ENCODE data around the gene ADRA2C. TPM values are rescaled to one million over a fixed set of nuclear protein-coding genes. Genes with fewer than 3 reads are reported as not detected.

ADRA2C gene
- total and polyA plus RNA-seq, 12 donors: 1.1 to 34.0 (median 5.3) TPM

DNA sequence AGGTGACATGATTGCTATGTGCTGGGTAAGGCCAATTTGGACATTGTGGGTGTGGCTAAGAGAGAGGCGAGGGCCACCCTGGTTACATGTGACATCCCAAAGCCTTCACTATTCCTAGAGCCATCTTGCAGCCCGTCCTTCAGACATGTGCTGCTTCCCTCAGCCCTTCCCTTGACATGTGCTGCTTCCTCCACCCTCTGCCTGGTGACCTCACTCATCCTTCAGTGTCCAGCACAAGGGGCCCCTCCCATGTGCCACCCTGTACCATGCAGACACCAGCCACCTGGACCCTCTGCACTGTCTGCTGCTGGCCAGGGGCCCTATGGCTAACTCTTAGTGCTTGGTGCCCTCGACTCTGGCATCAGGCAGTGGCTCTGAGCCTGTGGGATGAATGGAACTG lies 27.4 kb downstream of the ADRA2C start:
- Histone ChIP-seq H3K27me3 (no peaks in the 10 kb centered on the region), H3K4me3 (no peak overlapping the region), H3K4me1 (replicated peaks in 1 of 2) (no peaks in the 10 kb centered on the region), H3K9me3 (replicated peaks in 1 of 3) (peaks cover 0 to 6% (median 0%) of the 10 kb centered on the region in 3 donors), H3K36me3 (replicated peaks in 1 of 2) (no peaks in the 10 kb centered on the region), H3K27ac (no peak overlapping the region)
- no peak for DNase-seq
- TF ChIP-seq CTCF (IDR thresholded peaks at IDR 0.05) (no peak), POLR2A (IDR thresholded peaks at IDR 0.05) (no peak)
- 52 to 58% (median 56%) methylated on average over 3 of the region's 3 CpGs for WGBS, 4 donors
- intact Hi-C loops (cut with DNase I): no loop called here

DNA sequence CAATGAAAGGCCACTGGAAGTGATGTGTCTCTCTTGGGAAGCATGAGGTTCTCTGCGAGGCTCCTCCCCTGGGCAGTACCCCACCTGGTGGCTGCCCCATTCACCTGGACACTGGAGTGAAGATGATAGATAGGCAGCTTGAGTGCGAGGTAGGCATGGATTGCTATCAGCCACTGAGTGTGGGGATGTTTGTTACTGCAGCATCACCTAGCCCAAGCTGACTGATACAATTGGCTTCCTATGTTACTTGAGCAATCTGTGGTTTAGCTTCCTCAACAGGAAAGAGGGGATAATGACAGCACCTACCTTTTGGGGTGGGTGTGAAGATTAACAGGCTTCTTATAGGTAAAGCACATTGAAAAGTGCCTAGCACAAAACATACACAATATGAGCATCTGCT lies 30.8 kb downstream of the ADRA2C start:
- no peak for DNase-seq
- Histone ChIP-seq H3K36me3 (replicated peaks in 1 of 2) (no peaks in the 10 kb centered on the region), H3K4me1 (replicated peaks in 1 of 2) (no peaks in the 10 kb centered on the region), H3K27ac (no peak overlapping the region), H3K4me3 (no peak overlapping the region), H3K27me3 (no peaks in the 10 kb centered on the region), H3K9me3 (replicated peaks in 1 of 3) (peaks cover 0 to 6% (median 0%) of the 10 kb centered on the region in 3 donors)
- TF ChIP-seq POLR2A (IDR thresholded peaks at IDR 0.05) (no peak), CTCF (IDR thresholded peaks at IDR 0.05) (no peak)
- WGBS, 4 donors: 83 to 95% (median 88%) methylated on average over 2 of the region's 2 CpGs
- intact Hi-C loops (cut with DNase I): no loop called here

GRCh38 chr4:3797831-3798790 lies 31.9 kb downstream of the ADRA2C start:
- Histone ChIP-seq H3K9me3 (replicated peaks in 1 of 3) (peaks cover 0 to 6% (median 0%) of the 10 kb centered on the region in 3 donors), H3K4me1 (replicated peaks in 1 of 2) (no peaks in the 10 kb centered on the region), H3K27me3 (no peaks in the 10 kb centered on the region), H3K36me3 (replicated peaks in 1 of 2) (no peaks in the 10 kb centered on the region), H3K27ac (no peak overlapping the region), H3K4me3 (no peak overlapping the region)
- 75 to 85% (median 82%) methylated on average over 25 to 28 of the region's 28 CpGs for WGBS, 4 donors
- DNase-seq: no peak
- TF ChIP-seq CTCF (IDR thresholded peaks at IDR 0.05) (no peak), POLR2A (IDR thresholded peaks at IDR 0.05) (no peak)
- intact Hi-C loops (cut with DNase I): no loop called here

- TF ChIP-seq CTCF (IDR thresholded peaks at IDR 0.05) (no peak), POLR2A (IDR thresholded peaks at IDR 0.05) (no peak)
- no peak for DNase-seq
- Histone ChIP-seq H3K27ac (no peak overlapping the region), H3K4me3 (no peak overlapping the region), H3K4me1 (replicated peaks in 1 of 2) (no peaks in the 10 kb centered on the region), H3K9me3 (replicated peaks in 1 of 3) (peaks cover 0 to 3% (median 0%) of the 10 kb centered on the region in 3 donors), H3K27me3 (peaks cover 8% of the 10 kb centered on the region), H3K36me3 (replicated peaks in 1 of 2) (no peaks in the 10 kb centered on the region)
- intact Hi-C loops (cut with DNase I): no loop called here
- WGBS, 4 donors: 79 to 87% (median 81%) methylated on average over 9 to 13 of the region's 13 CpGs
These were observed 33.3 kb downstream of the ADRA2C start for GRCh38 chr4:3799496-3799895.

All from adrenal gland (tissue), 12 donors.